Measurements from ENCODE around the gene RNF166.

RNF166 gene

GRCh38 chr16:88656291-88656980 lies 49.8 kb downstream of the RNF166 start:
- TF ChIP-seq, protein P1, sequence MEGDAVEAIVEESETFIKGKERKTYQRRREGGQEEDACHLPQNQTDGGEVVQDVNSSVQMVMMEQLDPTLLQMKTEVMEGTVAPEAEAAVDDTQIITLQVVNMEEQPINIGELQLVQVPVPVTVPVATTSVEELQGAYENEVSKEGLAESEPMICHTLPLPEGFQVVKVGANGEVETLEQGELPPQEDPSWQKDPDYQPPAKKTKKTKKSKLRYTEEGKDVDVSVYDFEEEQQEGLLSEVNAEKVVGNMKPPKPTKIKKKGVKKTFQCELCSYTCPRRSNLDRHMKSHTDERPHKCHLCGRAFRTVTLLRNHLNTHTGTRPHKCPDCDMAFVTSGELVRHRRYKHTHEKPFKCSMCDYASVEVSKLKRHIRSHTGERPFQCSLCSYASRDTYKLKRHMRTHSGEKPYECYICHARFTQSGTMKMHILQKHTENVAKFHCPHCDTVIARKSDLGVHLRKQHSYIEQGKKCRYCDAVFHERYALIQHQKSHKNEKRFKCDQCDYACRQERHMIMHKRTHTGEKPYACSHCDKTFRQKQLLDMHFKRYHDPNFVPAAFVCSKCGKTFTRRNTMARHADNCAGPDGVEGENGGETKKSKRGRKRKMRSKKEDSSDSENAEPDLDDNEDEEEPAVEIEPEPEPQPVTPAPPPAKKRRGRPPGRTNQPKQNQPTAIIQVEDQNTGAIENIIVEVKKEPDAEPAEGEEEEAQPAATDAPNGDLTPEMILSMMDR (IDR thresholded peaks at IDR 0.05; ENCODE audit: low read depth, low read length), result no peak
- no peak overlapping the region for H3K4me3 ChIP-seq (replicated peaks in 1 of 2; ENCODE audit: low read depth in 2 of 2, low read length in 2 of 2)
- DNase-seq (ENCODE audit: low read depth in 2 of 2), result no peak

- no peak for DNase-seq (ENCODE audit: low read depth in 2 of 2)
- H3K4me3 ChIP-seq (replicated peaks in 1 of 2; ENCODE audit: low read depth in 2 of 2, low read length in 2 of 2), result no peak overlapping the region
- TF ChIP-seq, protein P1 (IDR thresholded peaks at IDR 0.05; ENCODE audit: low read depth, low read length), result no peak
Observed at GRCh38 chr16:88655733-88656281, 50.4 kb downstream of the RNF166 start.

DNA sequence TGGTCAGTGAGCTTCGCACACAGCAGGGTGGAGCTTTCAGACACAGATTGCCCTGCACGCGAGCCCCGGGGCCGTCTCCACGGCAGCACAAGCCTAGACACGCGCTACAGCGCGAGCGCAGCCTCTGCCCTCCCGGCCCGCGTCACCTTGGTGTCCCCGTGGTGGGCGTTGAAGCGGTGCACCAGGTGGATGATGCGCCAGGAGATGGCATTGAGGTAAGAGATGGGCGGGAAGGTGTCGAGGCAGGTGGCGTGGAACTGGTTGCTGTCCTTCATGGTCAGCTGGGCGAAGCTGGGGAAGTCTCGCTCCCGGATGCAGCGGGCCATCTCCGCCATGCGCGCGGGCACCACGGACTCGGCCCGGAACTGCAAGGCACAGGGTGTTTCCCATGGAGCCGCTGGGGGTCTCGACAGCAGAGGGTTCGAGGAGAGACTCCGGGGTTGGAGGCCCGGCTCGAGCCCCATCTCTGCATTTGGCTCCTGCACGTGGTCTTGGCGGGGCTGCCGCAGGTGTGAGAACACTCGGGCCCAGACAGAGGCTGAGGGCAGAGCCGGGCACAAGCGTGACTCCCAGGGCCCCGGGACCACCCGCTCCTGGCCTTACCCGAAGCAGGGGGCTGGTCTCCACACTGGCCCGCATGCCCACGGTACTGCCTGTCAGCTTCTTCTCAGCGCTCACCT lies 51.0 kb downstream of the RNF166 start:
- H3K4me3 ChIP-seq (replicated peaks in 1 of 2; ENCODE audit: low read depth in 2 of 2, low read length in 2 of 2), result no peak overlapping the region
- TF ChIP-seq, protein P1 (IDR thresholded peaks at IDR 0.05; ENCODE audit: low read depth, low read length), result no peak
- DNase-seq (ENCODE audit: low read depth in 2 of 2), result no peak

DNA sequence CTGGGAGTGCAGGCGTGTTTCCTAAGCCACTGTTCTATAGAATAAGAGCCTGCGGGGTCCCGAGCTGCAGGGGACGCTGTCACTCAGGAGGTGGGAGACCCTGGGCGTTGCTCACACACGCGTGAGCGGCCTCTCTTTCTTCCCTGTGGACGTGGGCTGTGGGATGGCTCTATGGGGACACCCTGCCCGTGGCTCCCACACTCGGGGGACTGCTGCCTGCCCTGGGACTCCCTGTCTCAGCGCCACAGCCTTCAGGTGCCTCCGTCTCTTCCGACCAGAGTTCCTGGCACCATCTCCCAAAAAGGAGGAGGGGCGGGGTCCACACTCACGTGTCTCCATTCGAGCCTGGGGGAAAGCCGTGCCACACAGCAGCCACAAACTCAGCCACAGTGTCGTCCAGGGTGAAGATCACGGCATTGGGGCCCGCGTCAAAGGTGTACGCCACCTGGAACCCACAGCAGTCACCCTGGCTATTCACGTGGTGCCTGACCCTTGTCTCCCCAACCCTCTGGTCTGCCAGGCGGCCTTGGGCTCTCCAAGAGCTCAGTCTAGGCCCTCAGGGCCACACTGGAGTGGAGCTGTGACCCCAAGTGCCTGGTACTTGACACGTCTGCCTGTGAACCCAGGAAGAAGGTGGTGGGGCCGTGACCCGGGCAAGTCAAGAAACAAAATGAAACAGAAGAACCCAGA lies 51.7 kb downstream of the RNF166 start:
- no peak overlapping the region for H3K4me3 ChIP-seq (replicated peaks in 1 of 2; ENCODE audit: low read depth in 2 of 2, low read length in 2 of 2)
- DNase-seq (ENCODE audit: low read depth in 2 of 2), result no peak
- TF ChIP-seq, protein P1 (IDR thresholded peaks at IDR 0.05; ENCODE audit: low read depth, low read length), result no peak

DNA sequence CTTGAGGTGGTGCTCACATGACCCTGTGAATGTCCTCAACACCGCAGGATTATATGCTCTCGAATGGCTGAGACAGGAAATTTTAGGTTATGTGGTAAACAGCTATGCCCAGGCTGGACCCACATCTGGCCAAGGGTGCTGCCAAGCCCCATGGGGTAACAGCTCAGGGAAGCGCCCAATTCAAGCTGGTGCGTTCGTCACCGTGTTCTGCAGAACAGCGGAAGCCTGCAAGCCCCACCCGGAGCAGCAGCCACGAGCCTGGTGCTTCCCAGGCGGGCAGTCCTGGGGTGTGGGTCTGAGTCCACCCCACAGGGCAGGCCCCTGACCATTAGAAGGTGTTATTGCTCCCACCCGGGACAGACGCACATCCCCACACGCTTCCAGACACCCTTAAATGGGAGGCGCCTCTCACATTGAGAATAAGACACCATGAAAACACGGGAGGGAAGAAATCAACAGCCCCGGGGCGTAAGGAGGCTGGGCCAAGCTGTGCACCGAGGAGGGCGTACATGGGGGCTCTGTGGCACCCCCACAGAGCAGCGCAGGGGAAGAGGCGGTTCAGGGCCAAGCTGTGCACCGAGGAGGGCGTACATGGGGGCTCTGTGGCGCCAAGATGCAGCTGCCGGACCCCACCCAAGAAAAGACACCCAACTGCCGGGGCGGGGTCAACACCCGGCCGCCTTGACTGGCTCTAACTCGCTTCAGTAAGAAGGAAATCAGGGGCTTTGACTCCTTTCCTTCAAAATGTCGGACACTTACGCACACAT lies 52.4 kb downstream of the RNF166 start:
- TF ChIP-seq, protein P1 (IDR thresholded peaks at IDR 0.05; ENCODE audit: low read depth, low read length), result no peak
- no peak overlapping the region for H3K4me3 ChIP-seq (replicated peaks in 1 of 2; ENCODE audit: low read depth in 2 of 2, low read length in 2 of 2)
- no peak for DNase-seq (ENCODE audit: low read depth in 2 of 2)

- TF ChIP-seq, protein P1 (IDR thresholded peaks at IDR 0.05; ENCODE audit: low read depth, low read length), result no peak
- no peak overlapping the region for H3K4me3 ChIP-seq (replicated peaks in 1 of 2; ENCODE audit: low read depth in 2 of 2, low read length in 2 of 2)
- no peak for DNase-seq (ENCODE audit: low read depth in 2 of 2)
Observed at GRCh38 chr16:88653101-88653500, 53.1 kb downstream of the RNF166 start.
